Forelimb muscle (tissue), 1 donor: ENCODE data around the gene ASB12. TPM values are rescaled to one million over a fixed set of nuclear protein-coding genes. Genes with fewer than 3 reads are reported as not detected.
A peak's percentile ranks its signal among the peaks of the same experiment; 100 is the strongest.
"Not testable (repeated sequence)": the region's sequence is repeated elsewhere in the genome, so short reads cannot be mapped to it uniquely, and the experiment has no call there.

Experiments
- DNase-seq: peaks from one replicate; pipeline ENCODE4 v3.0.0-alpha.2; 2013; ENCODE audit warnings: low read depth
- polyA plus RNA-seq: library from polyadenylated mRNA; unstranded; fragments of 120-200 nt; gene quantifications from one replicate; pipeline ENCODE4 v1.2.1, GENCODE V29; 2013; ENCODE audit not compliant: insufficient read length

ASB12 gene
- 33.8 TPM for polyA plus RNA-seq

- no peak for DNase-seq
Observed at GRCh38 chrX:64230123-64230970, at the start of gene ASB12. Gene ASB12 (minus strand): TSS chrX:64230607. CDS start chrX:64225650, 4,957 bp downstream.

GRCh38 chrX:64265265-64265664 lies 34.9 kb upstream of the ASB12 start:
- DNase-seq, result no peak

DNA sequence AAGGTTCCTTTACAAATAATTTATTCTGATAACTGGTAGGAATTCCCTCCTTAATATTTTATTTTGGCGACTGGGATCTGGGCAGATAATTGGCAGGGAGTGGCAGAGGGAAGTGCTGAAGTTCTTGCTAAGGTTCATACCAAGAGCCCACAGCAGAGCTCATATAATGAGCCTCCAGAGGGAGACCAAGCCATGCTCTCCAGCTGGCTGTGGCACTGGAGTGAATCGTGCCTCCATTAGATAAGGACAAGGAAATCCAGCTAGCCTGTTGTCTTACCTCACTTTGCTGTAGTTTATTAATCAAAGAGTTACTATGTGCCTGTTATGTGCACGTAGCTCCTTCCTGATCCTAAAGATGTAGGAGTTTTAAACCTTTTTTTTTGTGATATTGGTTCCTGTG lies 1.3 kb downstream of the ASB12 start:
- no peak for DNase-seq

DNA sequence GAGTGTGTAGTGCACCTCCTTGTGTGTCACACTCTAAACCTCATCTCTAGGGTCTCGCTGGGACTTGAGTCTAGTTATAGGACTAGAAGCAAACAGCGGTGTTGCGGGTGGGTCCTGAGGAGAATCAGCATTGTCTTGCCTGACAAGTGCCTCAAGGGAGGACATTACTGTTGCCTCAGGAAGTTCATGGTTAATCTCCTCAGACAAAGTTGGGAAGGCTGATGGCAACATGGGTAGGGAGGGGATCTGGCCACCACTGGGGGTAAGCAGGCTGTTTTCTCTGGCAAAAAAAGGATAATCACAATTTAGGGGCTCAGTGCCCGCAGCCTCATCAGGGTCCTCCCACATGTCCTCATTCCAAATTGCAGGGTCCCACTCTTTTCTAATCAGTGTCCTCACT lies 12.4 kb downstream of the ASB12 start:
- no peak for DNase-seq

GRCh38 chrX:64213989-64214388 lies 16.4 kb downstream of the ASB12 start:
- DNase-seq, result not testable (repeated sequence)

DNA sequence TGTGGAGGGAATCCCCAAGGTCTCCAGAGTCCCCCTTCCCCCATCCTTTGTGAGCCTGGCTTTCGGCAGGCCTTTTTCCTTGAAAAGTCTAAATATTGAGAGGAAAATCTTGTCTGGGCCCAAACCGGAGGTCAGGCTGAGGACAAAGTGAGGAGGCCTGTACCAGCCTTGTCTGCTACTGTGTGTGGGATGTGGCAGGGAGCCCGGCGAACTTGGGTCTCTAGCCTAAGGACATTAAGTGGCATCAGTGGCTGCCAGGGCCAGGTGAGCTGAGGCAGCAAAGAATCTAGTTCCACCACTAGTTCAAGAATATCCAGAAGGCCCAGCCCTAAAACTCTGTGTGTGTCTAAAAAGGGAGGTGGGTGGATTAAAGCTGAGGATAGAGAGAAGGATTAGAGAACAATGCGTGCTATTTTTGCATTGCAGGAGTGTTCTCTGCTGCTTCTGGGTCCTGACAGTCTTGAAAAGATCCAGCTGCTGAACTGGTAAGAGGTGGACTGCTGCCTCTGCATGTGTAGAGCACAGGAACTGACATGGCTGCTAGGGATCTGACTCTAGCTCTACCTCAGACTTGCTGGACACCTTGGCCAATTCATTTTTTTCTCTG lies 23.7 kb downstream of the ASB12 start:
- DNase-seq, result no peak

GRCh38 chrX:64205735-64206501 lies 24.5 kb downstream of the ASB12 start:
- peak; percentile 73 for DNase-seq

- no peak for DNase-seq
Observed at GRCh38 chrX:64205441-64205734, 25.0 kb downstream of the ASB12 start, which contains the start of gene AMER1. Gene AMER1 (minus strand): TSS chrX:64205708. CDS start chrX:64193286, 12,422 bp downstream.

GRCh38 chrX:64204701-64205440 lies 25.5 kb downstream of the ASB12 start:
- DNase-seq, result no peak

GRCh38 chrX:64204252-64204651 lies 26.2 kb downstream of the ASB12 start:
- DNase-seq, result no peak

GRCh38 chrX:64202808-64203325 lies 27.5 kb downstream of the ASB12 start:
- DNase-seq, result no peak

GRCh38 chrX:64198036-64198435 lies 32.4 kb downstream of the ASB12 start:
- no peak for DNase-seq

- DNase-seq, result no peak
Observed at GRCh38 chrX:64196606-64197005, 33.8 kb downstream of the ASB12 start.

GRCh38 chrX:64195862-64196261 lies 34.5 kb downstream of the ASB12 start:
- DNase-seq, result no peak

GRCh38 chrX:64192673-64193072 lies 37.7 kb downstream of the ASB12 start:
- DNase-seq, result no peak

DNA sequence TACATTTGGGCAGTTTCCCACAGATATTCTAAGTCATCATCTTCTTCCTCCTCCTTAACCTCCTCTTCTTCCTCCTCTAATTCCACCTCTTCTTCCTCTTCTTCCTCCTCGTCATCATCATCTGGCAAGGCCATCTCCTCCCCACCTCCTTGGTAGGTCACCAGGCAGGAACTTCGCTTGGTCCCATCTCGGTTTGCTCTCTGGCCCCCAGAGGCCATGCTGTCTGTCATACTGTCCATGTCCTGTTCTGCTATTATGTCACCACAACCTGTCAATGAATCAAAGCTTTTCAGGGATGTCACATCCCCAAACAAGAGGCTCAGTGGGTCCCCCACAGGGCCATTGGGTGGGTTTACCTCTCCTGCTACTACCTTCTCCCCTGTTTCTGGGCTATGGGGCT lies 38.4 kb downstream of the ASB12 start:
- no peak for DNase-seq

GRCh38 chrX:64191281-64192010 lies 39.0 kb downstream of the ASB12 start:
- no peak for DNase-seq

- no peak for DNase-seq
Observed at GRCh38 chrX:64190136-64190740, 40.2 kb downstream of the ASB12 start.

GRCh38 chrX:64188901-64189300 lies 41.5 kb downstream of the ASB12 start:
- no peak for DNase-seq

GRCh38 chrX:64187762-64188150 lies 42.7 kb downstream of the ASB12 start:
- no peak for DNase-seq
